ENCODE results near the gene PDGFRB.

DNA sequence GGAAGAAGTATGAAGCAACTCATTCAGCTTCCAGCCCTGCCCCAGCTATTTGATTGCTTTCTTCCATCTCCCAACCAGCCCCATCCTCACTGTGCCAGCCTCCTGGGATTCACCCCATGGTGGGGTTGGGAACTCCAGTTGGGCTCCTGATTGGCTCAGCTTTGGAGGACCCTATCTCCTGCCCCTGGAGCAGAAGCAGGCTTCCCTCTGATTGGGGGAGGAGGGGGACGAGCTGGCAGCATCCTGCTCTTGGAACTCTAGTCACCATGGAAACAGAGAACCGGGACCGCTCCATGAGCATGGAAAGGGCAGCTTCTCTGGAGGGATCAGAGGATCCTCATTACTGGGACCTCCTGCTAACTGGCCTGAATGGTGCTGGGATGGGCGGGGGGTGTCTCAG, 36.8 kb upstream of the PDGFRB start:
- TF ChIP-seq, protein P1, sequence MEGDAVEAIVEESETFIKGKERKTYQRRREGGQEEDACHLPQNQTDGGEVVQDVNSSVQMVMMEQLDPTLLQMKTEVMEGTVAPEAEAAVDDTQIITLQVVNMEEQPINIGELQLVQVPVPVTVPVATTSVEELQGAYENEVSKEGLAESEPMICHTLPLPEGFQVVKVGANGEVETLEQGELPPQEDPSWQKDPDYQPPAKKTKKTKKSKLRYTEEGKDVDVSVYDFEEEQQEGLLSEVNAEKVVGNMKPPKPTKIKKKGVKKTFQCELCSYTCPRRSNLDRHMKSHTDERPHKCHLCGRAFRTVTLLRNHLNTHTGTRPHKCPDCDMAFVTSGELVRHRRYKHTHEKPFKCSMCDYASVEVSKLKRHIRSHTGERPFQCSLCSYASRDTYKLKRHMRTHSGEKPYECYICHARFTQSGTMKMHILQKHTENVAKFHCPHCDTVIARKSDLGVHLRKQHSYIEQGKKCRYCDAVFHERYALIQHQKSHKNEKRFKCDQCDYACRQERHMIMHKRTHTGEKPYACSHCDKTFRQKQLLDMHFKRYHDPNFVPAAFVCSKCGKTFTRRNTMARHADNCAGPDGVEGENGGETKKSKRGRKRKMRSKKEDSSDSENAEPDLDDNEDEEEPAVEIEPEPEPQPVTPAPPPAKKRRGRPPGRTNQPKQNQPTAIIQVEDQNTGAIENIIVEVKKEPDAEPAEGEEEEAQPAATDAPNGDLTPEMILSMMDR (IDR thresholded peaks at IDR 0.05): no peak
- TF ChIP-seq POLR2A (IDR thresholded peaks at IDR 0.05) (no peak), EP300 (IDR thresholded peaks at IDR 0.05) (no peak)

All from ovary (tissue), 3 donors.